HG02970 (cell line): ENCODE data around the gene TXNDC5.
"Not testable (repeated sequence)": the region's sequence is repeated elsewhere in the genome, so short reads cannot be mapped to it uniquely, and the experiment has no call there.

Source experiments
- ATAC-seq: cut with Tn5 transposase; IDR thresholded peaks from one replicate; pipeline ENCODE4 v1.9.1; 2021; ENCODE audit warnings: mild to moderate bottlenecking, moderate library complexity, moderate number of reproducible peaks; ENCODE audit not compliant: unreplicated experiment, low FRiP score

The TXNDC5 gene

GRCh38 chr6:7914991-7915789 is 4.6 kb upstream of the TXNDC5 start:
- no peak for ATAC-seq

DNA sequence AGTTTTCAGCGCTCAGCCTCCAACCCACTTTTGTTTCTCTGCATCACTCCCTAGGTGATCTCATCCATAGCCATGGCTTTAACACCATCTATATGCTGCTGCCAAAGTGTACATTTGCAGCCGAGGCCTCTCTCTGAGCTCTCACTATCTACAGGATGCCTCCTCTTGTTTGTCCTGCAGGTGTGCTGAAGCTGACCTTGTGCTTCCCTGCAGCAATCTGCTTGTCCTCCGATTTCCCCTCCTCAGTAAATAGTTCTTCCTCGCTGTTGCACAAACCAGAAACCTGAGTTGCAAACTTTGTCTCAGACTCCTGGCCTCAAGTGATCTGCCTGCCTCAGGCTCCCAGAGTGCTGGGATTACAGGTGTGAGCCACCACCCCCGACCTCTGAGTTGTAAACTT is 3.7 kb upstream of the TXNDC5 start:
- ATAC-seq: no peak

DNA sequence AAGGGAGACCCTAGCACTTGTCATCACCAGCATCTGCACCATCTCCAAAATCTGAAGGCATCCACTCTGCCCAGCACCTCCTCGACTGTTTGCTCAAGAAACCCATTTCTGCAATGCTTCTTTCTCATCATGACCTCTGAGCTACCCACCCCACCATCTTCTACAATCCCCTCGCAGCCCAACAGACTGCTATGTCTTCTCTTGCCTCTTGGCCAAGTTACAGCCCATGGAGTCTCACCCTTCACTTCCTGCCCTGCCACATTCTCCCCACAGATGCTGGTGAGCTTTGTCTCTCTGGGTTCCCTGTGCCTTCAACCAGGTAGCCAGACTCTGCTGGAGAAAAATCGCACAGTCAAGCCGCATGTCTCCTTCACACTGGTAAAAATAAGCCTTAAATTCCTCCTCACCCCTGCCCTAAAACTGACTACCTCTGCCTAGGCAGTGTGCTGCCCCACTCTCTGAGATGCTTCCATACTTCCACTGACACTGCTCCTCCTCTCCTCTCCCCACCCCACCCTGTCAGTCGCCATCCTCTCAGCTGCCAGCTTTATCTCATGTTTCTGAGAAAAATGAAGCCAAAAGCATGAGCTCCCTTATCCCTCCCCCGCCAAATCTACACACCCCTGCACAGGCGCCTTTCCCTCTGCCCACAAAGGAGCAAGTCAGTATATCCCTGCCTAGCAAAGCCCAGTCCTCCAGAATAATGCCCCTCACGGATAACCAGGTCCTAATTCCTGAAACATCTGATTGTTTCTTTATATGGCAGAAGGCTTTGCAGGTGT is 2.3 kb upstream of the TXNDC5 start:
- no peak for ATAC-seq

DNA sequence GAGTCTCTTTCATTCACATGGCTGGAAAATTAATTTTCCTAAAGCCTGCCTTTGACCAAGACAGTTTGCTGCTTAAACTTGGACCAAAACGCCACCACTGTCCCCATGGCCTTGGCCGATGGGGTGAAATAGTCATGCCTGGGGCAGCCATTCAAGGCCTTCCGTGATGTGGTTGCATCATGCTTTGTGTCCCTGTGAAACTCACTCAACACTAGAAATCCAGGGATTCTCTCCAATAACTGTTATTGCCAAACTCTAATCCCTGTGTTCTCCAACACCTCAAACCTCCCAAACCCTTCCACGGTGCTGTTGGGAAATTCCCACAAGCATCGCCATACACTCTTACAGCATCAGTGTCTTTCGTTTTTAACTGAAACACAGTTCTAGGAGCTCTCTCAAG is 1.4 kb upstream of the TXNDC5 start:
- ATAC-seq: no peak

- ATAC-seq: no peak
Observed at GRCh38 chr6:7911345-7911725, 747 bp upstream of the TXNDC5 start.

- peak; percentile 21 for ATAC-seq
Observed at GRCh38 chr6:7910298-7910653, 312 bp downstream of the TXNDC5 start.

DNA sequence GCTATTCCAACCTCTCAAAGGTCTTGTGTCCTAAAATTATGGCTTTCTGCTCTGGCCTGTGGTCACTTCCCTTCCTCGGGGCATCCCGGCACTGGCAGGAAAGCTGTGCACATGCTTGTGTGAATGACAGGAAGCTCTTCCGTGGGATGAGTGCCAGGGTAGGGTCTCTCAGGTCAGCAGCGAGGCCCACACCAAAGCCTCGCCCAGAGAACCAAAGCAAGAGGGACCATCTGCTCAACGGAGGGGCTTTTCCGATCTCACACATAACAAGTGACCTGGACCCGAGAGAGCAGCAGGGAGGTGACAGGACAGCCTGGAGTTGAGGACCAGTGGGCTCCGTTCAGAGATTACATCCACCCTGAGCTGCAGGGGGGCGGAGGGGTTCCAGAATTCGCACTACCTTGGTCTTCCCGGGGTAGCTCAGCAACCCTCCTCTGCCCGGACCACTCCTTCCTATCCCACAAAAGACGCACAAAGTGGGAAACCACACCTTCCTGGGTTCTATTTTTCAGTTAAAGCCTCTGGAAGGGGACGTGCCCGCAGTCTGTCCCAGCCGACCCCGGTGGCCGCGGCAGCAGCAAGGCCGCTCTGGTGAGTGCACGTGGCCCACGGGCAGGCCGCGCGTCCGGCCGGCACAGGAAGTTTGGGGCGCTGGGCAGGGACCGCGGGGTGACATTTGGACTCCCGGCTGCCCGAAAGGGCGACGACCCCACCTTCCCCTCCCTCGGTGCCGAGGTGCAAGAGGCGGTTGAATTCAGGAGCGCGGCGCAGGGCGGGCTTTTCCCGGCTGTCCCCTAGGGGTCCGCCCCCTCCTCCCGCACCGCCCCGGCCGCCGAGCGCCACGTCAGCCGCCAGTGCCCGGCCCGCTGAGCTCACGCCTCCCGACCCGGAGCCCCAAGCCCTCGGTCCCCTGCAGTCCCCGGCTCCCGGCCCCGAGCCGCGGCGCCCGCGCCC is 988 bp downstream of the TXNDC5 start:
- ATAC-seq: peak; percentile 23

GRCh38 chr6:7907159-7907558 is 3.4 kb downstream of the TXNDC5 start:
- ATAC-seq: no peak

DNA sequence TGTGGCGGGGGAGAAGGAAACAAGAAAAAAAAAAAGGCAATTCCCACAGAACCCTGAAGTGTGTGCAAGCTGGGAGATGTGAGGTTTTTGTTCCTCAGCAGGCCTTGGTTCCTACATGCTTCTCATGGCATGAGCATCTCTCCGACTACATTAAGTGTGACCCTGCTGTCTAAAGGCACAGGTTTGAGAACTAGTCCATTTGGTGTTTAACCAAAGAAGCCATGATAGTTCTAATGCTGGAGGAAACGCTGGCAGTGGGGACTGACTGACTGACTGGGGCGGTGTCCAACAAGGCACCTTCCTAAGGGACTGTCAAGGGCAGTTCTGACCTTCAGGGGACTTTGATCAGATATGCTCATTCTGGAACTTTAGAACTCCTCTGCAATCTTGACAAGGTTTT is 3.8 kb downstream of the TXNDC5 start:
- no peak for ATAC-seq

GRCh38 chr6:7905416-7905815 is 5.2 kb downstream of the TXNDC5 start:
- no peak for ATAC-seq

DNA sequence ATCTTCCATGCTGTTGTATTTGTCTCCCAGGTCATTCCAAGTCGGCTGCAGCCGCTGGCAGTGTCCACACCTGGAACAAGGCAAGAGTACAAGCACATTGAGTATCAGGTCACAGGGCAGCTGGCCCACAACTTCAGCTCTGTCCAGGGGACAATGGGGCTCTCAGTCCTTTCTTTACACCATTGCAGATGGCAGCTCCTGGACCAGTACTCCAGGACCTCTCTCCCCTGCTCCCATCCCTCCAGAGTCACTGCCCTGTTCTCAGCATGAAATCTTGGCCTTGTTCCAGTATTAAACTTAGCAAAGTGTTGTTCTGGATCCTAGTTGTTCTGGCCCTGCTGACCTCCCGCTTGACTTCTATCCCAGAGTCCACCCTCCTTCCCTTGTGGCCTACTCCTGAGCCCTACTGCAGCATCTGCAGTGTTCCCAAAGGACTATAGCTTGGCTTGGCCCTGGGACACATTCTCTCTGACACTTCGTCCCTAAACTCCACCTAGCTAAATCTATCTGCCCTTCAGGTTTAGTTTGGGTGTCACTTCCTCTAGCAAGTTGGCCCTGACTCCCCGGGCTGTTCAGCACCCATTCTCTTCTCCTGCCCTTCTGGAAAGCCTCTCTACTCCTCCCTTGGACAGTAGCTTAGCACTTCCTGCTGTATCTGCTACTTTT is 5.8 kb downstream of the TXNDC5 start:
- no peak for ATAC-seq

- no peak for ATAC-seq
Observed at GRCh38 chr6:7903673-7904072, 6.9 kb downstream of the TXNDC5 start.

DNA sequence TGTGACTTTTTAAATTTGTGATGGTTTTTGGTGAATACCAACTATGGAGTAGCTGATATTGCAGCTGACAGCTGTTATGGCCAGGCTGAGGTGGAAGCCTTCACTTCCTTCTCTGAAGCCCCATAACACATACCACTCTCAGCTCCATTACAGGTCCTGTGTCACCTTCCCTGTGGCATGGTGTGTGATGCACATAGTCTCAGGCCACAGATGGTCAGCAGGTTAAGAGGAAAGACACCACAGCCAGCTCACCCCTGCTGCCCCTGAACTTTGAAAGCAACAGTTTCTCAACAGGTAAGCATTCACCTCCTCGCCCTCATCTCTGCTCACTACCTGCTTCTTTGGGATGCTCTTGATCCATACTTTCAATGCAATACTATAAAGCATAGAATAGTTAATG is 7.7 kb downstream of the TXNDC5 start:
- no peak for ATAC-seq

DNA sequence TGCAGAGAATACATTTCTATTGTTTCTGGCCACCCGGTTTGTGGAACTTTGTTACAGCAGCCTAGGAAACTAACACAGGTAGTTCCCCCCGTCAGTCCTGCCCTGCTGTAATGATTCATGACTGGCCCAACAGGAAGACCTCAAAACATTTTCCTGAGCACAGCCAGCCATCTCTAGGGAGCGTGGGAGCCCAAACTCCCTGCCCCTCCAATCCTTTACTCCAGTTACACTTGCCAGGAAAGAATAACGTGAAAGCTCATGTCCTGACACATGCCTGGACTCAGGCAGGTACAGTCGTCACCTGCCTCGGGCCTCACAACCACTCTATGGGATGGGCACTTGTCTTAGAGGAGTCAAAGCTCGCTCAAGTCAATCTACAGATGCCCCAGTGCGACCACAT is 8.4 kb downstream of the TXNDC5 start:
- ATAC-seq: no peak

DNA sequence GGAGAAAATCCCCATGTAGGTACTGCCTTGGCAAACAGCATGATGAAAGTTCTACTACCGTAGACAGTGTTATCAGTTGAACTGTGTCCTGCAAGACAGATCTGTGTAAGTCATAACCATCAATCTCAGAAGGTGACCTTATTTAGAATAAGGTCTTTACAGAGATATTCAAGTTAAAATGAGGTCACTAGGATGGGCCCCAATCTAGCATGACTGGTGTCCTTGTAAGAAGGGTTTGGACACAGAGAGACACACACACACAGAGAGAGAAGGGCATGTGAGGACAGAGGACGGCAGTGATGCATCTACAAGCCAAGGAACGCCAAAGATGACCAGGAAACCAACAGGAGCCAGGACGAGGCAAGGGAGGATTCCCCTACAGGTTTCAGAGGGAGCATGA is 8.8 kb downstream of the TXNDC5 start:
- ATAC-seq: no peak

- no peak for ATAC-seq
Observed at GRCh38 chr6:7901056-7901455, 9.5 kb downstream of the TXNDC5 start.

DNA sequence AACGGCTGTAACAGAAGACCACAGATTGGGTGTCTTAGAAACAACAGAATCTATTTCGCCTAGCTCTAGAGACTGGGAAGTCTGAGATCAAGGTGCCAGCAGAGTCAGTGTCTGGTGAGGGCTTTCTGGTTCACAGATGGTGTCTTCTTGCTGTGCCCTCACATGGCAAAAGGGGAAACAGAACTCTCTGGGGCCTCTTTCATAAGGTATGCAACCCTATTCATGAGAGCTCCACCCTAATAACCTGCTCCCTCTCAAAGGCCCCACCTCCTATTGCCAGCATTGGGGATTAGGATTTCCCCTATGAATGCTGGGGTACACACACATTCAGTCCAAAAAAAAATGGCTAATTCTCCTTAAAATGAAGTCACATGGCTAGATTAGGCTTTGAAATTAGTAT is 10.0 kb downstream of the TXNDC5 start:
- no peak for ATAC-seq

GRCh38 chr6:7899889-7900213 is 10.7 kb downstream of the TXNDC5 start:
- ATAC-seq: no peak

DNA sequence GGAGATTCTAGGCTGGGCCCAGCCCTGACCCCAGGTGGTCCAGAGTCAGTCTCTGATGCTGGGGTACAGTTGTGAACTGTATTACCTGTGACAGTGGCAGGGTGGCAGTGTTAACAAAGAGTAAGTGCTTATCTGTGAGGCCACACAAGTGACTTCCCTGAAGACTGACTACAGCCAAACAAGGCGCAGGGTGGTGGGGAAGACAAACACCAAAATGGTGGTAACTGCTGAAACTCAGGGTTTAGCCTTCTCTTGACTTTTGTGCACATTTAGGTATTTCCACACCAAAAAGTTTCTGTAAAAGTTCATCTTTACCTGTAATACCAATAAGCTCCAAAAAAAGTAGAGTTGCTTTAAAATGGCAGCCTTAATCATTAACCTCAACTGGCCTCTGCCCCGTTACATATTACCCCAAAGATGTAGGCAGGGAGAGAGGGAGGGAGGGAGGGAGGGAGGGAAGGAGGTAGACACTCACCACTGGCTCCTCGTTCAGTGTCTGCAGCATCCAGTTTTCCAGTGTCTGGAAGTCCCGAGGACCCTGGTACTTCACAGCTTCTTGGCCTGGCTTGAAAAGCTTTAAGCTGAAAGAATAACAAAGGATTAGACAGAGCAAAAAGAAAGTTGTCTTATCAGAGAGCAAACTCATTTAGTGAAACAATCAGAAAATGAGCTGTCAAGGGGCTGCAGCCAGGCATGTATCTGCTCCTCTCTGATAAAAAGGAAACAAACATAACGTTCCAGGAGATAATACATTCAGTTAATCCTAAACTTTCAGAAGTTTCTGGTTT is 11.3 kb downstream of the TXNDC5 start:
- no peak for ATAC-seq

GRCh38 chr6:7898193-7898586 is 12.4 kb downstream of the TXNDC5 start:
- not testable (repeated sequence) for ATAC-seq
